Thoracic aorta (tissue), 2 donors: ENCODE measurements around the gene NOTCH4. TPM values are rescaled to one million over a fixed set of nuclear protein-coding genes. Genes with fewer than 3 reads are reported as not detected.
"Not testable (repeated sequence)": the region's sequence is repeated elsewhere in the genome, so short reads cannot be mapped to it uniquely, and the experiment has no call there.

ENCODE experiments used
- ATAC-seq: fragments of 150-250 bp; one replicate; pipeline ENCODE4 v1.8.0; 2017; ENCODE audit warnings: low read depth; ENCODE audit not compliant: insufficient number of reproducible peaks, low FRiP score
- DNase-seq: peaks from one replicate; pipeline ENCODE4 v3.0.0-alpha.2; 2020; ENCODE audit warnings: low spot score
- H3K27ac ChIP-seq, 2 donors: fragments of 200-600 bp; sonication (generic); 1 replicate in 1 of 2; 2 replicates in 1 of 2; pipeline ENCODE4 v1.5.1; 2016; ENCODE audit warnings: mild to moderate bottlenecking in 2 of 2, moderate library complexity in 2 of 2
- H3K27me3 ChIP-seq: fragments of 200-600 bp; sonication (generic); replicated peaks from 2 replicates; pipeline ENCODE4 v1.6.0; 2016; ENCODE audit warnings: mild to moderate bottlenecking; ENCODE audit not compliant: insufficient read depth
- H3K36me3 ChIP-seq: fragments of 200-600 bp; sonication (generic); one replicate; pipeline ENCODE4 v1.5.1; 2016
- H3K4me1 ChIP-seq, 2 donors: fragments of 200-600 bp; sonication (generic); 1 replicate in 1 of 2; 2 replicates in 1 of 2; pipeline versions ENCODE4 v1.5.1 to v1.6.0; 2016; ENCODE audit warnings: low read depth in 2 of 2, mild to moderate bottlenecking in 1 of 2; ENCODE audit not compliant: control insufficient read depth in 1 of 2
- H3K4me3 ChIP-seq: fragments of 200-600 bp; sonication (generic); 2 replicates; pipeline ENCODE4 v1.5.1; 2016; ENCODE audit warnings: mild to moderate bottlenecking
- H3K9me3 ChIP-seq: fragments of 200-600 bp; sonication (generic); 2 replicates; pipeline ENCODE4 v1.5.1; 2016
- total RNA-seq, 2 donors: library from RNA; depleted of rRNA; stranded (reverse); fragments of >200 nt; gene quantifications; one replicate each; pipeline versions ENCODE4 v1.1.0 to v1.2.3, GENCODE V29; 2016
- TF ChIP-seq, protein P1 (sequence below): fragments of 200-600 bp; sonication (generic); IDR thresholded peaks from one replicate; pipeline ENCODE4 v1.5.1; 2019; ENCODE audit warnings: antibody characterized with exemption

NOTCH4 gene
- total RNA-seq, 2 donors from 2014 or later: 23.6 to 26.0 TPM

DNA sequence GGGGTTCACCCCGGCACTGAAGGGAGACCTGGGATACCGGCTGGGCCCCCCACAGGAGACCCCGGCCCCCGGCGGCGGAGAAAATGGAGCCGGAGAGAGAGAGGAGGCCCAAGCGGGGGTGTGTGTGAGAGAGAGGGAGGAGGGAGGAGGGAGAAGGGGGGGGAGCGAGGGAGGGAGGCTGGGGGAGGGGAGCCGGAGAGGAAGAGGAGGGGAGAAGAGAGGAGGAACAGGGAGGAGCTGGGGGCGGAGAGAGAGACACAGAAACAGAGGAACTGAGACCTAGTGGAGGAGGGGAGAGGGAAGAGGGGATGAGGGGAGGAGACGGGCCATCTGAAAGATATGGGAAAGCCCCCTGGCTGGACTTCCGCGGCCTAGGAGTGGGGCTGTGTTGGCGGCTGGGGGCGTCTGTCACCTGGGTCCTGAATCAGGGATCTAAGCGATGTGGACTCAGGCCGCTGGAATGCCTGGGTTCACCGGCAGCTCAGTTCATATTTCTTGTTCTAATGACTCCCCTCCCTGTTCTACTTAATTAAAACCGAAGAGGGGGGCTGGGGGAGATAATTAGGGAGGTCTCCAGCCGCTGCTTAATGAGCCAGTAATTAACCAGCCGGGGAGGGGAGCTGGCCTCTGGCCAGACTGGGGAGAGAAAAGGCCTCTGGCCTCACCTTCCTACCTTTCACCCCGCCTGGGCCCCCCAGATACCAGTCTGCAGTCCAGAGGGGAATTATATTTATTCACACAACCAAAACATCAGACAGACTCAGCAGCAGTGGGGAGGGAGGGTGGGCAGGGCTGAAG is 33.6 kb downstream of the NOTCH4 start, which contains the start of gene PBX2:
Gene PBX2 (minus strand): TSS at position 149 of the 798 bp plus-strand sequence. CDS start 287 bp downstream, outside the sequence.
- TF ChIP-seq, protein P1, sequence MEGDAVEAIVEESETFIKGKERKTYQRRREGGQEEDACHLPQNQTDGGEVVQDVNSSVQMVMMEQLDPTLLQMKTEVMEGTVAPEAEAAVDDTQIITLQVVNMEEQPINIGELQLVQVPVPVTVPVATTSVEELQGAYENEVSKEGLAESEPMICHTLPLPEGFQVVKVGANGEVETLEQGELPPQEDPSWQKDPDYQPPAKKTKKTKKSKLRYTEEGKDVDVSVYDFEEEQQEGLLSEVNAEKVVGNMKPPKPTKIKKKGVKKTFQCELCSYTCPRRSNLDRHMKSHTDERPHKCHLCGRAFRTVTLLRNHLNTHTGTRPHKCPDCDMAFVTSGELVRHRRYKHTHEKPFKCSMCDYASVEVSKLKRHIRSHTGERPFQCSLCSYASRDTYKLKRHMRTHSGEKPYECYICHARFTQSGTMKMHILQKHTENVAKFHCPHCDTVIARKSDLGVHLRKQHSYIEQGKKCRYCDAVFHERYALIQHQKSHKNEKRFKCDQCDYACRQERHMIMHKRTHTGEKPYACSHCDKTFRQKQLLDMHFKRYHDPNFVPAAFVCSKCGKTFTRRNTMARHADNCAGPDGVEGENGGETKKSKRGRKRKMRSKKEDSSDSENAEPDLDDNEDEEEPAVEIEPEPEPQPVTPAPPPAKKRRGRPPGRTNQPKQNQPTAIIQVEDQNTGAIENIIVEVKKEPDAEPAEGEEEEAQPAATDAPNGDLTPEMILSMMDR: no peak
- Histone ChIP-seq H3K36me3 (peaks cover 10% of the 10 kb centered on the region), H3K9me3 (no peaks in the 10 kb centered on the region), H3K4me1 (peaks cover 16 to 47% of the 10 kb centered on the region in 2 donors), H3K4me3 (peak within 1 kb of the TSS; percentile 86), H3K27me3 (no peaks in the 10 kb centered on the region), H3K27ac (peak within 1 kb of the TSS; percentile 91 to 97)
- DNase-seq: peak; percentile 90
- ATAC-seq: peak; percentile 66

DNA sequence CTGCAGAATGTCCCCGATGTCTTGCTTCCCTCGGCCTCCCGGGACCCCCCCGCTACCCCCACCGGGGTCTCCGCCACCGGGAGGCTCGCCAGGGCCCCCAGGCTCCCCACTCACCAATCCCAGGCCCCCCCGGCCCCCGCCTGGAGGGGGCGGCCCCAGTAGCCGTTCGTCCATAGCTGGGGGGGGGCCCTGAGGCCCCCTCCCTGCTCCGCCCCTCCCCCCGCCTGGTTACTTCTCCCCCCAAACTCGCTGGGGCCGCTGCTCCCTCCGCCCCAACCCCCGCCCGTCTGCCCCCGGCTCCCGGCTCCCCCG is 34.2 kb downstream of the NOTCH4 start:
- H3K4me3 ChIP-seq: peak overlapping the region; percentile 86
- DNase-seq: no peak
- H3K4me1 ChIP-seq: peaks cover 15 to 42% of the 10 kb centered on the region in 2 donors
- H3K36me3 ChIP-seq: peaks cover 10% of the 10 kb centered on the region
- no peaks in the 10 kb centered on the region for H3K27me3 ChIP-seq
- TF ChIP-seq, protein P1: no peak
- H3K9me3 ChIP-seq: no peaks in the 10 kb centered on the region
- ATAC-seq: peak; percentile 3
- H3K27ac ChIP-seq: peak overlapping the region; percentile 91 to 97

DNA sequence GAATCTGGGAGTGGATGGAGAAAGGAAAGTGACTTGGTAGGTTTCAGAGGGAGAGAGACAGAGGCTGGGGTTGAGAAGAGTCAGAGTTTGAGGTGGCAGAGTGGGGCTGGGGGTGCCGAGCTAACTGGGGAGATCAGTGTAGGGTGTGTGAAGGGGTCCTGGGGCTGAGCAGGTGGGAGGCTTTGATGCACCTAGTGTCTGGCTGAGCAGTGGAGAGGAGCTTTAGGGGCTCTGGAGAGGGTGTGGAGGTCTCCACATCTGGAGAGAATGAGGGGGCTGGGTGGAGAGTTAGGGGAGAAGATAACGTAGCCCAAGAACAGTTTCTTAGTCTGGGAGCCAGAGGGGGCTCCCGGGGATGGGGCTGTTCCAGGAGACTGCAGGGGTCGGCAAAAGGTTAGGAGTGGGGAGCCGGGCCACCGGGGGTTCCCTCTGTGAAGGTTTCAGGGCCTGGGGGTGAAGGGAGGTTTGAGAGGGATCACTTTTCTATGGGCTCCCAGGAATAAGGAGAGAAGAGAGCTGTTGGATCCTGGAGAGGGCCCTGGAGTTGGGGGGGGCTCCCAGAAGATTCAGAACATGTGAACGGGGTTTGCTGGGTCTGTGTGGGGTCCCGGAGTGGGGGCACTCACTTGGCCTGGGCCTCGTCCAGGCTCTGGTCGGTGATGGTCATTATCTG is 34.7 kb downstream of the NOTCH4 start:
- peaks cover 10% of the 10 kb centered on the region for H3K36me3 ChIP-seq
- peak overlapping the region; percentile 86 for H3K4me3 ChIP-seq
- DNase-seq (no peak), ATAC-seq (no peak)
- H3K4me1 ChIP-seq: peaks cover 13 to 39% of the 10 kb centered on the region in 2 donors
- no peaks in the 10 kb centered on the region for H3K27me3 ChIP-seq
- TF ChIP-seq, protein P1: no peak
- H3K9me3 ChIP-seq: no peaks in the 10 kb centered on the region
- peak overlapping the region; percentile 91 to 97 for H3K27ac ChIP-seq

DNA sequence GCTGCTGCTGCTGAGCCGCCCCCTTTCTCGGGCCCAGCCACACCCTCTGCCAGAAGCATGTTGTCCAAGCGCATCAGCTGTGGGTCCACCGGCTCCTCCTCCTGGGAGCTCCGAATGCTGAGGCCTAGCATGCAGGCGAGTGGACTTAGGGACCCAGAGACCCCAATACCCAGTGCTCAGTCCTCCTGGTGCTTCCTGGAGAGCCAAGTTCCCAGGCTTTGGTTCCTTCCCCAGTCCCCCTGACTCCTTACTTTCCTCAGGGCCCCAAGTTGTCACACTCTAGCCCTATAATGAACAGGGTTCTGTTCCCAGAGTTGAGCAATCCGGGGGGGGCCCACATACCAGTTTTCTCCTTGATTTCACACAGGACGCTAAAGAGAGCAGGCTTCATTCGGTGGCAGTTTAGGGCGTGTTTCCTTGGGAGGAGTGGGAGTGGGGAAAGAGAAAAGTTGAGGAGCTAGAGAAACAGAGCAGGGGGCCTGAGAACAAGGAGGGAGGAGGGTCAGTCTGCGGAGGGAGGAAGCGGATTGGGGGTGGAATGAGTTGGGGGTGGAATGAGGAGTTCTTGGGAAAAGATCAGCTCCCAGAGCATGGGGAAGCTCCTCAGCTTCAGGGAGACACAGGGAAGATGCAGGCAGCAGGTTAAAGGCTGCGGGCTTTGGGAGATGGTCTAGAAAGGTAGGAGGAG is 35.3 kb downstream of the NOTCH4 start:
- no peaks in the 10 kb centered on the region for H3K9me3 ChIP-seq
- peaks cover 13 to 39% of the 10 kb centered on the region in 2 donors for H3K4me1 ChIP-seq
- peak overlapping the region; percentile 86 for H3K4me3 ChIP-seq
- H3K27me3 ChIP-seq: no peaks in the 10 kb centered on the region
- ATAC-seq: no peak
- no peak for DNase-seq
- peaks cover 10% of the 10 kb centered on the region for H3K36me3 ChIP-seq
- H3K27ac ChIP-seq: peak overlapping the region; percentile 91 to 97
- TF ChIP-seq, protein P1: no peak

DNA sequence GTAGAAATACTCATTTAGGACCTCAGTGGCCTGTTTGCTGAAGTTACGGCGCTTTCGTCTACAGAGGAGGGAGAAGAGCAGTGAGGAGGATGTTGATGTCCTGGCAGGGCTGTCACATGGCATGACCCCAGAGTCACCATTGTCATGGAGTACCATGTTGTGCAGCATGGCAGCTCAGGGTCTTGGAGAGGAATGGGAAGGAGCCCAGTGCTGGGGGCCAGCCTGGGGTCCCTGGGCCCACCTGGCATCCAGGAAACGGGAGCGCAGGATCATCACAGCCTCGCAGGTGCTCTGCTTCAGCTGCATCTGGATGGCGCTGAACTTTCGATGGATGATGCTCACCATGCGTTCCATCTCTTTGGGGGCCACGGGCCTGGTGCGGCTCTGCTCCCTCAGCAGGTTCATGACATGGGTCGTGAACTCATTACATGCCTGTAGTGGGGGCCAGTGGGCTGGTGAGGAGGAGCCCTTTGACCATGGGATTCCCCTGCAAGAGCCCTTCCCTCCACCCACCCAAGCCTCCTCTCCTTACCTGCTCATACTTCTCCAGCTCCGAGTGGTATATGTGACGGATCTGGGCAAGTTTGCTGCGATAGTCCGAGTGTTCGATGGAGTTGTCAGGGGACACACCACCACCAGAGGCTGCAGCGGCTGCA is 36.0 kb downstream of the NOTCH4 start:
- H3K4me3 ChIP-seq: peak overlapping the region; percentile 86

More for the DNA sequence above, 36.0 kb downstream of the NOTCH4 start:
- peak overlapping the region in 1 of 2 donors; percentile 97 for H3K27ac ChIP-seq
- H3K36me3 ChIP-seq: peaks cover 10% of the 10 kb centered on the region
- ATAC-seq, H3K9me3 ChIP-seq, DNase-seq, H3K27me3 ChIP-seq: not testable (repeated sequence)
- peaks cover 13 to 39% of the 10 kb centered on the region in 2 donors for H3K4me1 ChIP-seq
